ENCODE measurements around the gene SMYD5.
"Not testable (repeated sequence)": the region's sequence is repeated elsewhere in the genome, so short reads cannot be mapped to it uniquely, and the experiment has no call there.

The SMYD5 gene

DNA sequence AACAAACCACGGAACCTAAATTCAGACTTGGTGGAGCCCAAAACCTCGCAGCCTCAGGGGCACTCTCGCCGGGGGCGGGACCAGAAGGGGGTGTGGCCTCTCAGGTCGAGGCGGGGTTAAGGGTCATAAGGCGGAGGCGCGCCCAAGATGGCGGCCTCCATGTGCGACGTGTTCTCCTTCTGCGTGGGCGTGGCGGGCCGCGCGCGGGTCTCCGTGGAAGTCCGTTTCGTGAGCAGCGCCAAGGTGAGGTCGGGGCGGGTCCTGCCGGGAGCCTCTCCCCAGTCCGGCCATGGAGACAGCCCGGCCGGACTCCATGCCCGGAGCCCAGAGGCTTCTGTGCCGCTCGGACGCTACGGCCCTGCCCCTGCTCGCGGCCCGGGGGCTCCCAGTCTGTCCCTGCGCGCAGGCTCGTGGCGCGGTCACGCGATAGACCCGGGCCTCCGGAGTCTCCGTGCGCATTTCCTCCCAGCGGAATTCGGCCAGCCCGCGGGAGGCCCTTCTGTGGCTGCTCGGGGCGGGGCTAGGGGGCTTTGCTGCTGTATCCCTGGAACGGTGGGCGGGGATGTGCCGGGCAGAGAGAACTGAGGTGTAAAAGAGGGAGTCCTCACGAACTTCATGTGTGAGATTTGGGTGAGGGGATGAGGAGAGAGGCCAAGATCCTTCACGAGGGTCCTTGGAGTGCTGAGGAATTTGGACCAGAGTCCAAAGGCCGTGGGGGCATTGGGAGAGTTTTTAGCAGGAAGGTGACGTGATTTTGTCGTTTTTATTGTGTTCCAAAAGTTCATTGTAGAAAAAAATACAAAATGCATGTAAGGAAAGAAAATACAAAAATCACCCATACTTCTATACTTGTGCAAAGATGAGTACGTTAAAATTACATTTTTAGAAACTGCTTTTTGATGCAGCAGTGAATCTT is at the start of gene SMYD5:
TSS of gene SMYD5 (plus strand) at position 126 of the 916 bp plus-strand sequence. CDS start at position 148, 22 bp downstream.
- peak within 1 kb of the TSS; percentile 88 for H3K4me3 ChIP-seq (ENCODE audit: low read depth, low read length)
- DNase-seq (ENCODE audit: low read depth): peak; percentile 92
- no peak for TF ChIP-seq CTCF (IDR thresholded peaks at IDR 0.05; ENCODE audit: insufficient read depth, low read depth, low read length, missing control alignments)

GRCh38 chr2:73165978-73166377 is 48.1 kb upstream of the SMYD5 start:
- not testable (repeated sequence) for DNase-seq (ENCODE audit: low read depth)

GRCh38 chr2:73166813-73167212 is 47.2 kb upstream of the SMYD5 start:
- not testable (repeated sequence) for DNase-seq (ENCODE audit: low read depth); H3K4me3 ChIP-seq (ENCODE audit: low read depth, low read length)

More at GRCh38 chr2:73165978-73166377, 48.1 kb upstream of the SMYD5 start:
- H3K4me3 ChIP-seq (ENCODE audit: low read depth, low read length): not testable (repeated sequence)

- DNase-seq (ENCODE audit: low read depth); H3K4me3 ChIP-seq (ENCODE audit: low read depth, low read length): not testable (repeated sequence)
Observed at GRCh38 chr2:73168348-73168747, 45.7 kb upstream of the SMYD5 start.

DNA sequence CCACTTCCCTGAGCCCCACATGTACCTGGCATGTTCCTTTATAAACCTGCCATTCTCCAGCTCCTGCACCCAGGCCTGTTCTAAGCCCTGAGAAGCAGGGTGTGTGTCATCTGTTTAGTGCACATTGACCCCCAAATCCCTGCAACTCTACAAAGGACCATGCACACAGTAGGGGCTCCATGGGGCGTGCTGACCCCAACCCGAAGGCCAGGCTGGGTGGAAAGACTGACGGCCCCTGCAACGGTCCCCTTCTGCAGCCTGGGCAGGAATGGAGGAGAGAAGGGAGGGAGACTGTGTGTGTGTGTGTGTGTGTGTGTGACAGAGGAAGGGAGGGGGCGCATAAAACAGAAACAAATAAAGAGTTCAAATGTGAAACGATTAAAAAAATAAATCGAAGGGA is 43.7 kb upstream of the SMYD5 start:
- not testable (repeated sequence) for H3K4me3 ChIP-seq (ENCODE audit: low read depth, low read length); DNase-seq (ENCODE audit: low read depth)

- H3K4me3 ChIP-seq (ENCODE audit: low read depth, low read length): no peak overlapping the region
- peak; percentile 71 for DNase-seq (ENCODE audit: low read depth)
- TF ChIP-seq CTCF (IDR thresholded peaks at IDR 0.05; ENCODE audit: insufficient read depth, low read depth, low read length, missing control alignments): no peak
Observed at GRCh38 chr2:73172963-73173362, 41.1 kb upstream of the SMYD5 start.

DNA sequence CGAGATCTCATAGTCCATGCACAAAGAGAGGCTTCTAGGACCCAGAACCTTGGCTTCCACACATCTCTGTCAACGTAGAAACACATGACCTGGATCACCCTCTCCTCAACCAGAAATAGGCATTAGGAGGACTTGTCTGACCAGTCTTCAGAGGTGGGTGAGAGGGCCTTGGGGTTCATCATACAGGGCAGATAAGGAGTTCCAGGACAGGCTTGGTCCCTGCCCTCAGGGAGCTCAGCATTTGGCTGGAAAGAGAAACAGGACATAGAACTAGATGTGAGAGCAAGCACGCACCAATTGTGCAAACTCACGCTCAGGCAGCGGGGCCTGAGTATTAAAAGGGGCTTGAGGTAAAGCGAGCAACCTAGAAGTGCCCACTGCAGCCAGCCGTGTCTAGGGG is 40.3 kb upstream of the SMYD5 start:
- no peak for TF ChIP-seq CTCF (IDR thresholded peaks at IDR 0.05; ENCODE audit: insufficient read depth, low read depth, low read length, missing control alignments)
- DNase-seq (ENCODE audit: low read depth): no peak
- no peak overlapping the region for H3K4me3 ChIP-seq (ENCODE audit: low read depth, low read length)

GRCh38 chr2:73174244-73174643 is 39.8 kb upstream of the SMYD5 start:
- no peak for DNase-seq (ENCODE audit: low read depth)
- no peak overlapping the region for H3K4me3 ChIP-seq (ENCODE audit: low read depth, low read length)
- no peak for TF ChIP-seq CTCF (IDR thresholded peaks at IDR 0.05; ENCODE audit: insufficient read depth, low read depth, low read length, missing control alignments)

DNA sequence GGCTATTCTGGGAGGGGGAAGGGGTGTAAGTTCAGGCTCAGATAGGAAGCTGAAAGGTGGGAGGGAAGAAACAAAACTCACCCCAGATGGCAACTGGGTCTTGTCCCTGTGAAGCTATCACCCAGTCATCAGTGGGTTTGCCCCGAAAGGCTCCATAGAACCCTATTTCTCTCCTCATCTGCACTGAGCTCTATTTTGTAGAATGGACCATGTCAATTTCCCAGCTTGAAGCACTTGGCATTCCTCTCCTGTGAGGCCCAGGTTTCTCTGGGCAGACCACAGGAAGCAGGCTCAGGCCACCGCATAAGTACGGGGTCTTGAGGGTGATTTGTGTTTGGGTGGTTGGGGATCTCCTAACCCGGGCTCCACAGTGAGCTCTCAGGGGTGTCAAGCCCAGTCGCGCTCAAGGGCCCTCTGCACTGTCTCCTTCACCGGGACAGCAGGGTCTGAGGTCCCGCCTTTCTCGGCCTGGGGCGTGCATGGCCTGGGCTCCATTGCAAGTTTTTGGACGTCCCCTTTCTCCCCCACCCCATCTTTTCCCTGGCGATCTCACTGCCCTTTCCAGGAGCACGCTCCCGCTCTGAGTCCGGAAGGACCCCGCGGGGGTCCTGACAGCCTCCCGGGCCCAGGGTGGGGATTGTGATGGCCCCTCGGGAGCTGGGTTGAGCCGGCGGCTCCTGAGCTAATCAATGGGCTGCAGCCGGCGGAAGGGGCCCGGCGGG is 38.9 kb upstream of the SMYD5 start:
- no peak for TF ChIP-seq CTCF (IDR thresholded peaks at IDR 0.05; ENCODE audit: insufficient read depth, low read depth, low read length, missing control alignments)
- DNase-seq (ENCODE audit: low read depth): no peak
- H3K4me3 ChIP-seq (ENCODE audit: low read depth, low read length): no peak overlapping the region

Measured in GM12865 (cell line).